ENCODE data around the gene FRY. TPM values are rescaled to one million over a fixed set of nuclear protein-coding genes. Genes with fewer than 3 reads are reported as not detected.

The FRY gene
- total RNA-seq, 1 experiment from 2014 or later = 5.3 TPM

- no peak for TF ChIP-seq ZSCAN18 (CRISPR knock-in tag; IDR thresholded peaks at IDR 0.05)
- no peak for TF ChIP-seq ZNF396 (CRISPR knock-in tag; IDR thresholded peaks at IDR 0.05; ENCODE audit: borderline replicate concordance)
- TF ChIP-seq E2F1 (CRISPR knock-in tag; IDR thresholded peaks at IDR 0.05) = no peak
- no peak for TF ChIP-seq JUN (CRISPR knock-in tag; IDR thresholded peaks at IDR 0.05)
- TF ChIP-seq GABPB1 (CRISPR knock-in tag; IDR thresholded peaks at IDR 0.05) = no peak
- no peak for TF ChIP-seq PRRX2 (CRISPR knock-in tag; IDR thresholded peaks at IDR 0.05)
Measured at GRCh38 chr13:32330441-32330840, 298.9 kb downstream of the FRY start (continued).

- CTCF ChIA-PET = no interaction called here
- peaks cover 14% of the 10 kb centered on the region for H3K4me1 Mint-ChIP-seq
- no peak for ATAC-seq
- peaks cover 40% of the 10 kb centered on the region for H3K9me3 Mint-ChIP-seq
- H3K36me3 Mint-ChIP-seq = peaks cover 81% of the 10 kb centered on the region
- no peak overlapping the region for H3K4me3 Mint-ChIP-seq
- POLR2A ChIA-PET = interaction anchor here (0.6 kb wide), 1 partner anchor 11 kb away, joined by 3 read pairs; no protein-coding TSS in a partner anchor
- DNase-seq (ENCODE audit: low spot score) = no peak
- no peaks in the 10 kb centered on the region for H3K27me3 Mint-ChIP-seq (ENCODE audit: low read depth)
- no peak overlapping the region for H3K27ac Mint-ChIP-seq
- no peak for TF ChIP-seq ZNF425 (CRISPR knock-in tag; conservative IDR thresholded peaks at IDR 0.05)
- no peak for TF ChIP-seq ATF1 (CRISPR knock-in tag; IDR thresholded peaks at IDR 0.05)
- no peak for TF ChIP-seq RELA (CRISPR knock-in tag; IDR thresholded peaks at IDR 0.05; ENCODE audit: borderline replicate concordance)
- no peak for TF ChIP-seq ZMAT4 (CRISPR knock-in tag; IDR thresholded peaks at IDR 0.05)
- no peak for TF ChIP-seq NR3C1 (CRISPR knock-in tag; conservative IDR thresholded peaks at IDR 0.05; ENCODE audit: low read depth)
- TF ChIP-seq ELF4 (CRISPR knock-in tag; IDR thresholded peaks at IDR 0.05; ENCODE audit: low read depth) = no peak
- no peak for TF ChIP-seq CREB1 (CRISPR knock-in tag; IDR thresholded peaks at IDR 0.05)
- TF ChIP-seq JUN (CRISPR knock-in tag; IDR thresholded peaks at IDR 0.05) = no peak
- no peak for TF ChIP-seq MXD4 (CRISPR knock-in tag; IDR thresholded peaks at IDR 0.05; ENCODE audit: borderline replicate concordance)
- TF ChIP-seq E2F4 (CRISPR knock-in tag; IDR thresholded peaks at IDR 0.05; ENCODE audit: borderline replicate concordance, low read depth) = no peak
- TF ChIP-seq ESRRA (CRISPR knock-in tag; IDR thresholded peaks at IDR 0.05; ENCODE audit: borderline replicate concordance) = no peak
- no peak for TF ChIP-seq SP1 (CRISPR knock-in tag; conservative IDR thresholded peaks at IDR 0.05)
- no peak for TF ChIP-seq CBFB (CRISPR knock-in tag; IDR thresholded peaks at IDR 0.05; ENCODE audit: low read depth)
- no peak for TF ChIP-seq ZNF532 (CRISPR knock-in tag; IDR thresholded peaks at IDR 0.05; ENCODE audit: borderline replicate concordance)
- TF ChIP-seq CTCF (IDR thresholded peaks at IDR 0.05) = no peak
- no peak for TF ChIP-seq ERG (CRISPR knock-in tag; IDR thresholded peaks at IDR 0.05)
- no peak for TF ChIP-seq KAT7 (CRISPR knock-in tag; IDR thresholded peaks at IDR 0.05; ENCODE audit: borderline replicate concordance)
- no peak for TF ChIP-seq FOXJ3 (CRISPR knock-in tag; IDR thresholded peaks at IDR 0.05; ENCODE audit: borderline replicate concordance)
- TF ChIP-seq ZNF396 (CRISPR knock-in tag; IDR thresholded peaks at IDR 0.05; ENCODE audit: borderline replicate concordance) = no peak
Measured at GRCh38 chr13:32334671-32335070, 303.1 kb downstream of the FRY start.

Data from WTC11 (cell line).